Stimulated activated CD4-positive, alpha-beta T cell treated with anti-CD3 and anti-CD28 coated beads, Interleukin-1b, Interleukin-23, amount 100 ng/mL, for 48 hours (primary cell): ENCODE measurements around the gene AP1S3.
"Not testable (repeated sequence)": the region's sequence is repeated elsewhere in the genome, so short reads cannot be mapped to it uniquely, and the experiment has no call there.

ENCODE experiments used
- DNase-seq: peaks from one replicate; pipeline ENCODE4 v3.0.0-alpha.2; 2020

The AP1S3 gene

GRCh38 chr2:223797811-223798721, 39.3 kb downstream of the AP1S3 start:
- no peak for DNase-seq

DNA sequence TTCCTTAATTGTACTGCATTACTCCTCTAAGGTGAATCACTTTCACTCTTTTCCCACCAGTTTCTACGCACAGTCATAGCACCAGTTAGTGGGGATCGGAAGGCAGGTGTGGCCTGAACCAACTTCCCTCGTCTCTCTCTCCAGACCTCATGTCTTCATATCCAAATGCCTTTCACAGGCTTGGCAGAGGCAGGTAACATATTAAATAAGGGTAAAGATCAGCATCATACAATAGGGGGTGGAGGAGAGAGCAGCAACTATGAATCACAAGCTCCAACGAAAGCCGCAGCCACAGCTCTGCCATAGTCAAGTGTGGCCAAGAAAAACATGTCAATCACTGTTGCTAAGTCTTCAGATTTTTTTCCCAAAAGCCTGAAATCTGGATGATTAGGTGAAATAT, 40.3 kb downstream of the AP1S3 start:
- no peak for DNase-seq

- no peak for DNase-seq
These were observed 48.0 kb downstream of the AP1S3 start for GRCh38 chr2:223789423-223789822.

DNA sequence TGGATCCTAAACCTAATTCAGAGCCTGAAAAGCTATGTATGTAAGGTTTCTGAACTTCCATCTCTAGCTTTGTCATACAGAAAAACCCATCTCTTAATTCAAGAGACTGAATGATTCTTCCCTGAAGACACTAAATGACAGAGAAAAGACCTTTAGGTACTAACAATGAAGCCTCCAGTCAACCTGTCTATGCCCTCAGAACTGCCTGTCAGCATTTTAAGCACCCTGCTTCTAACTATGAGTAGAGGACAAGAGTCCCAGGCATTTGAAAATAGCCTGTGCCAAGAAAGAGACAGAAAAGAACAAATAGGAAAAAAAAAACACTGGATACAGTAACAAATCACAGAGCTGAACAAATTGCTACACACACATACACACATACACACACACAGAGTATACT, 48.6 kb downstream of the AP1S3 start:
- DNase-seq, result no peak

- not testable (repeated sequence) for DNase-seq
These were observed 49.3 kb downstream of the AP1S3 start for GRCh38 chr2:223788106-223788505.

- no peak for DNase-seq
These were observed 50.0 kb downstream of the AP1S3 start for GRCh38 chr2:223787358-223787757.

DNA sequence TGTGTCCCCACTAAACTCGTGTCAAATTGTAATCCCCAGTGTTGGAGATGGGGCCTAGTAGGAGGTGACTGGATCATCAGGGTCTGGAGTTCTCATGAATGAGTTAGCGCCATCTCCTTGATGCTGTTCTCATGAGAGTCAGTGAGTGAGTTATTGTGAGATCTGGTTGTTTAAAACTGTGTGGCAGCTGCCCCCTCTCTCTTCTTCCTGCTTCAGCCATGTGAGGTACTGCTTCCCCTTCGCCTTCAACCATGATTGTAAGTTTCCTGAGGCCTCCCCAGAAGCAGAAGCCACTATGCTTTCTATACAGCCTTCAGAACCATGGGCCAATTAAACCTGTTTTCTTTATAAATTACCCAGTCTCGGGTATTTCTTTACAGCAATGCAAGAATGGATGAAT, 50.4 kb downstream of the AP1S3 start:
- DNase-seq, result no peak

GRCh38 chr2:223786236-223786635, 51.1 kb downstream of the AP1S3 start:
- DNase-seq, result no peak

DNA sequence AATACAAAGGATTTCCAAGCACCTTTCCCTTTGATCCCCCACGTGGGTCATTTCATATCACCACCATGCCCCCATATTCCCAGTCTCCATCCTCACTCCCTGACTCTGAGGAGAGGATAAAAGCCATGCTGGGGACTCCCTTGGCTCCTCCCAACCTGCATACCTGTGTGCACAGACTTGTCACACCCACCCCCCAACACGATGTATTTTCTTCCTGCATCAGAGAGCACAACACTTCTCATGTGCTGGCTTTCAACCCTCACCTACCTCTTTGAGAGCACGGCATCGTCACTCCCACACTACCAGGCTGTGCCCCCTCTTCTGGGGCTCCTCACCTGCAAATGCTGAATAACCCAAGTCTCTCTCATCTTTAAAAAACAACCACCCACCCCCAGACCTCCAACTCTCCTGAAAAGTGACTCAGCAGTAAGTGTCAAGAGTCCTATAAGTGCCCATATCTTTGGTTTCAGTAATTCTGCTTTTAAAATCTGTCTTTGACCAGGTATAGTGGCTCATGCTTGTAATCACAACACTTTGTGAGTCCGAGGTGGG, 53.1 kb downstream of the AP1S3 start:
- DNase-seq, result no peak

GRCh38 chr2:223782629-223783028, 54.8 kb downstream of the AP1S3 start:
- DNase-seq, result no peak

DNA sequence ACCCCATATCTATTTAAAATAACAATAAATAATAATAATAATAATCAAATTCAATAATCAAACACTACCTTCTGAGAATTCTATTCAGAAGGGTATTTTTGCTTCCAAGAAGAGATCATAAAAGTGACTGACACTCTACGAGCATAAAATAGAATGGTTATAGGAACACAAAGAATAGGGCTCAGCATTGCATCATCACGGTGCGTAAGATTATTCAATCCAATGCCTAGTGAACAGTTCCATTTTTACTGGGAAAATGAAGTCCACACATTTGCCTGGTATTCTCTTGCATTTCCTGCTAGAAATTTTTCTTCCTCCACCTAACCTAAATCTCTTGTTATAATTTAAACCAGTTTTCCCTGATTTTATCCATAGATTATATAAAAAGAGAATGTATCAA, 55.8 kb downstream of the AP1S3 start:
- DNase-seq, result no peak

GRCh38 chr2:223779877-223780276, 57.5 kb downstream of the AP1S3 start:
- DNase-seq, result peak; percentile 50

DNA sequence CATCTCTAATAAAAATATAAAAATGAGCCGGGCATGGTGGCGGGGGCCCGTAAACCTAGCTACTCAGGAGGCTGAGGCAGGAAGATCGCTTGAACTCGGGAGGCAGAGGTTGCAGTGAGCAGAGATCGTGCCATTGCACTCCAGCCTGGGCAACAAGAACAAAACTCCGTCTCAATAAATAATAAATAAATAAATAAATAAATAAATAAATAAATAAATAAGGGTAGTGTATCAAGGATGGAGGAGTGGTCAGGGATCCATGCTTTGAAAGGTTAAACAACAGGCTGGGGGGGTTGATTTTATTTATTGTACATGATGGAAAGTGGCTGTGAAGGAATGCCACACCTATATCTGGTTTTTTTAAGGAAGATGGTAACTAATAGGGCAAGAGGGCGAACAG, 63.2 kb downstream of the AP1S3 start:
- no peak for DNase-seq

- DNase-seq, result no peak
These were observed 65.0 kb downstream of the AP1S3 start for GRCh38 chr2:223772363-223772762.

DNA sequence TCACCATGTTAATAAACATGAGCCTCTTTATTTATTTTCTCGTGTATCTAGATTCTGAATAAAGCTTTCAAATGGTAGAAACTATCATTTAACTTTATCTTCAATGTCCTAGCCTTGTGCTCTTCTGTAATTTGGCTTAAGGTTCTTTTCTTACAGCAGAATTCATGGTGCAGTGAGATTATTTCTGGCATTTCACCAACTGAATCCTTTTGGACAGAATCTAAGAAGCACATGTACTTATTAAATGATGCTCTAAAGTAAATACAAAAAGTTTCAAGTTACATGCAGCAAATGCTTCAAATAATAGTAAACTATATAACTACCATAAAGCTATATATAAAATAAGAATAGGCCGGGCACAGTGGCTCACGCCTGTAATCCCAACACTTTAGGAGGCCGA, 65.9 kb downstream of the AP1S3 start:
- no peak for DNase-seq

DNA sequence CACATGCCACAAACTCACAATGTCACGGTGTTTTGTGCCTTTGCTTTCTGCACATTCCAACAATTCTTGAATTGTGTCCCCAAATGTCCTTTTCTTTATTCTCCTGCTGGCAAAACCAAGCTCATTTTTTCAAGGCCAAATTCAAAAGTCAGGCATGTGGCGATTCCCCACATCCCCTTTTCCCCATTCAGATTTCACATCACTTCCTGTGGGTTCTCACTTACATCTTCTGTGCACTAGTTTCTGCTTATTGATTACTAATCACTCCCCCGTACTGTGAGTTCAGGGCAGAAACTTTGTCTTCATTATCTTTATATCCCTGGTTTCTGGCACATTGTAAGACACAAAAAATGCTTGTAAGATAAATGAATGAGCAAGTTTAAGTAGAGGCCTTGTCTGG, 69.2 kb downstream of the AP1S3 start:
- DNase-seq, result no peak

DNA sequence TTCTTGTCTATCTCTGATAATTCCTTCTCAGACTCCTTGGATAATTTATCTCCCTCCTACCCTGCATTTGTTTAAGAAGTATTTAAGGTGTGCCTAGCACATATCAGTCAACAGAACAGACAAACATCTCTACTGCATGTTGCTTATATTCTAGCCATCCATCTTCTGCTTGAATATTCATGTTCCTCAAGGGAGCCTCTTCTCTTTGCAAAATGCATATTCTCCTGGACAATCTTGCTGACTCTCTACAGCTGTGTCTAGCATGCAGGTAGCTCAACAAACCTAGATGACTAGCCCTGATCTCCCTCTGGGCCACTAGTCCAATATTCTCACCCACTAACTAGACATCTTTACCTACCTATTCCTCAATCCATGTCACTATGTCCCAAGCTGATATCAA, 70.0 kb downstream of the AP1S3 start:
- DNase-seq, result no peak

GRCh38 chr2:223765221-223765785, 72.1 kb downstream of the AP1S3 start:
- DNase-seq, result no peak

GRCh38 chr2:223764796-223765195, 72.6 kb downstream of the AP1S3 start:
- DNase-seq, result no peak

GRCh38 chr2:223762853-223763252, 74.5 kb downstream of the AP1S3 start:
- no peak for DNase-seq

- DNase-seq, result not testable (repeated sequence)
These were observed 75.6 kb downstream of the AP1S3 start for GRCh38 chr2:223761746-223762145.

- DNase-seq, result peak; percentile 74
These were observed 76.4 kb downstream of the AP1S3 start for GRCh38 chr2:223760838-223761502.

GRCh38 chr2:223759569-223760430, 77.6 kb downstream of the AP1S3 start:
- peak; percentile 3 for DNase-seq
